GM23338 (cell line): ENCODE measurements around the gene RAB30. TPM values are rescaled to one million over a fixed set of nuclear protein-coding genes. Genes with fewer than 3 reads are reported as not detected.

Source experiments
- ATAC-seq: fragments of 200-7000 bp; cut with Tn5 transposase; 3 replicates; pipeline ENCODE4 v1.9.1; 2020
- DNase-seq: peaks from one replicate; pipeline ENCODE4 v3.0.0-alpha.2; 2015; ENCODE audit warnings: low spot score
- H2AFZ ChIP-seq: fragments of 200-600 bp; sonication (generic); 2 replicates; pipeline ENCODE4 v1.8.0; 2016; ENCODE audit warnings: antibody characterized with exemption, mild to moderate bottlenecking, moderate library complexity
- H3F3A ChIP-seq: fragments of 200-600 bp; sonication (generic); replicated peaks from 2 replicates; pipeline ENCODE4 v1.8.0; 2017; ENCODE audit warnings: antibody characterized with exemption, mixed run types, low read depth
- H3K27ac ChIP-seq: fragments of 200-600 bp; sonication (generic); 2 replicates; pipeline ENCODE4 v1.6.1; 2016; ENCODE audit warnings: low read depth
- H3K27me3 ChIP-seq: fragments of 200-600 bp; sonication (generic); 2 replicates; pipeline ENCODE4 v1.8.0; 2016; ENCODE audit warnings: mild to moderate bottlenecking, mixed run types, moderate library complexity; ENCODE audit not compliant: insufficient read depth
- H3K36me3 ChIP-seq: fragments of 200-600 bp; sonication (generic); 2 replicates; pipeline ENCODE4 v1.8.0; 2016; ENCODE audit warnings: mild to moderate bottlenecking; ENCODE audit not compliant: insufficient read depth
- H3K4me1 ChIP-seq: fragments of 200-600 bp; sonication (generic); 2 replicates; pipeline ENCODE4 v1.8.0; 2016; ENCODE audit warnings: mild to moderate bottlenecking, moderate library complexity; ENCODE audit not compliant: insufficient read depth
- H3K4me2 ChIP-seq: fragments of 200-600 bp; sonication (generic); 2 replicates; pipeline ENCODE4 v1.7.1; 2017; ENCODE audit warnings: mixed run types
- H3K4me3 ChIP-seq: fragments of 200-600 bp; sonication (generic); 2 replicates; pipeline ENCODE4 v1.6.1; 2016; ENCODE audit warnings: mixed run types
- H3K79me2 ChIP-seq: fragments of 200-600 bp; sonication (generic); replicated peaks from 2 replicates; pipeline ENCODE4 v1.8.0; 2017; ENCODE audit warnings: mild to moderate bottlenecking; ENCODE audit not compliant: insufficient read depth
- H3K9me2 ChIP-seq: fragments of 200-600 bp; sonication (generic); 2 replicates; pipeline ENCODE4 v1.8.0; 2017; ENCODE audit not compliant: insufficient read depth
- H4K20me1 ChIP-seq: fragments of 200-600 bp; sonication (generic); replicated peaks from 2 replicates; pipeline ENCODE4 v1.8.0; 2017; ENCODE audit warnings: mild to moderate bottlenecking; ENCODE audit not compliant: insufficient read depth
- H3K27ac Mint-ChIP-seq: 2 replicates; pipeline ENCODE4 v1.8.0; 2020; ENCODE audit warnings: inconsistent platforms, mild to moderate bottlenecking, moderate library complexity, mixed read lengths
- H3K27me3 Mint-ChIP-seq: 3 replicates; pipeline ENCODE4 v1.8.0; 2022; ENCODE audit warnings: low read depth, mild to moderate bottlenecking, moderate library complexity, mixed read lengths, inconsistent platforms; ENCODE audit not compliant: insufficient read depth, poor library complexity
- H3K36me3 Mint-ChIP-seq: 3 replicates; pipeline ENCODE4 v1.8.0; 2021; ENCODE audit warnings: low read depth, mild to moderate bottlenecking, inconsistent platforms, moderate library complexity, mixed read lengths
- H3K4me1 Mint-ChIP-seq: 3 replicates; pipeline ENCODE4 v1.8.0; 2020; ENCODE audit warnings: mild to moderate bottlenecking, inconsistent platforms, mixed read lengths
- H3K4me3 Mint-ChIP-seq: 3 replicates; pipeline ENCODE4 v1.8.0; 2021; ENCODE audit warnings: moderate library complexity, mild to moderate bottlenecking, inconsistent platforms, mixed read lengths
- H3K9me3 Mint-ChIP-seq: 3 replicates; pipeline ENCODE4 v1.8.0; 2020; ENCODE audit warnings: moderate library complexity, mild to moderate bottlenecking, inconsistent platforms, mixed read lengths
- CREB1 ChIP-seq: fragments of 250-450 bp; sonication (Bioruptor Pico); IDR thresholded peaks from 2 replicates; pipeline ENCODE4 v1.5.0; 2020; ENCODE audit warnings: low read depth, mild to moderate bottlenecking, moderate library complexity
- EZH2 ChIP-seq: fragments of 200-600 bp; sonication (generic); IDR thresholded peaks from one replicate; pipeline ENCODE4 v1.8.0; 2017; ENCODE audit warnings: antibody characterized with exemption, mild to moderate bottlenecking, low read depth; ENCODE audit not compliant: unreplicated experiment
- EZH2phosphoT487 ChIP-seq: fragments of 200-600 bp; sonication (generic); IDR thresholded peaks from one replicate; pipeline ENCODE4 v1.8.1; 2018; ENCODE audit warnings: antibody characterized with exemption; ENCODE audit not compliant: unreplicated experiment
- NANOG ChIP-seq: IDR thresholded peaks from 2 replicates; pipeline ENCODE4 v1.6.1; 2016; ENCODE audit warnings: antibody characterized with exemption, borderline replicate concordance
- POLR2AphosphoS5 ChIP-seq: IDR thresholded peaks from 2 replicates; pipeline ENCODE4 v1.6.1; 2016; ENCODE audit warnings: antibody characterized with exemption, low read depth
- ZNF114 ChIP-seq: fragments of 250-450 bp; sonication (Bioruptor Pico); IDR thresholded peaks from 2 replicates; pipeline ENCODE4 v1.5.0; 2020; ENCODE audit warnings: mild to moderate bottlenecking, moderate library complexity
- ZNF331 ChIP-seq: fragments of 250-450 bp; sonication (Bioruptor Pico); IDR thresholded peaks from 2 replicates; pipeline ENCODE4 v1.5.0; 2020; ENCODE audit warnings: low read depth, mild to moderate bottlenecking, moderate library complexity
- polyA plus RNA-seq: library from polyadenylated mRNA; unstranded; fragments of >200 nt; fragmentation: Nextera tagmentation; extraction: Ambion mirVana; gene quantifications from 2 replicates; pipeline ENCODE4 v1.2.1, GENCODE V29; 2016
- total RNA-seq: library from RNA; depleted of rRNA; stranded (reverse); fragments of >200 nt; shearing (Covaris generic); gene quantifications from 2 replicates; pipeline ENCODE4 v1.2.3, GENCODE V29; 2014
- TF ChIP-seq, protein P1 (sequence below), 2 experiments: fragments of 200-600 bp in 1 of 2; sonication (generic) in 1 of 2; conservative IDR thresholded peaks; 2 replicates each; pipeline versions ENCODE4 v1.5.1 to v1.6.1; 2016 to 2017; ENCODE audit warnings: antibody characterized with exemption in 2 of 2, low read depth in 2 of 2, mild to moderate bottlenecking in 2 of 2, moderate library complexity in 1 of 2
- TF ChIP-seq, protein P2 (sequence below): fragments of 250-450 bp; sonication (Bioruptor Pico); IDR thresholded peaks from 2 replicates; pipeline ENCODE4 v1.5.0; 2020; ENCODE audit warnings: mild to moderate bottlenecking, moderate library complexity
- TF ChIP-seq, protein P3 (sequence below): IDR thresholded peaks from one replicate; pipeline ENCODE4 v1.6.1; 2018; ENCODE audit warnings: antibody characterized with exemption; ENCODE audit not compliant: unreplicated experiment
- TF ChIP-seq, protein P4 (sequence below): IDR thresholded peaks from 2 replicates; pipeline ENCODE4 v1.6.1; 2016; ENCODE audit warnings: antibody characterized with exemption

Gene RAB30
- total and polyA plus RNA-seq, 2 experiments from 2014 or later, result 3.3 to 6.6 TPM

DNA sequence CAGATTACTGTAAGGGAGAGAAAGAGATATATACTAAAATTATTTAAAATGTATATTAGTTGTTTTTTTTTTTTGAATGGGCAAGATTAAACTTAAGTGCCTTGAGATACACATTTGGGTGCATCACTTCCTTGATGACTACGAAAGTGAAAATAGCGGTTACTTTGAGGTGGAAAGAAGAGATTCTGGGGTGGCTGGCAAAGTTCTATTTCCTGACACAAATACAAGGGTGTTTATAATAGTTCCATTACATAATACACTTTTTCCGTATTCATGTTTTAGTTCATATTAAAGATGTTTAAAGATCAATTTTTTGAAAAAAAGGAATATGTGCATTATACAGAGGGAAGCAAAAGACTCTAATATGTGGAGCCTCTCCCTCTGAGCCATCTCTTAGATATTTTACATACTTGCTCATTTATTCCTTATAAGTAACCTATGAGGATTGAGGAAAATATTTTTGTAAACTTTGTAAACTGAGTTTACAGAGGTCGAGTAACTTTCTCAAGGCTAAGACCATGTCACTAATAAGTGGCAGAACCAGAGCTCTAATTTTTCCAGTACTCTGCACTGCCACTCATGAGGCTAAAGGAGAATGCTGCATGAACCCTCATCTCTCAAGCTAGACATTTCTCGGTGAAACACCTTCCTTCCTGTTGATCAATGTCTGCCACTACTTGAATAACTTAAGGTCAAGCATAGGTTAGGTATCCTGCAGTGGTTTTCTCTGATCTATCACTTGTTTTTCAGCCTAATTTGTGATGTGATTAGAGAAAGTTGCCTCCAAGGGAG is 111.5 kb downstream of the RAB30 start:
- H3K79me2 ChIP-seq, result no peaks in the 10 kb centered on the region
- Mint-ChIP-seq H3K27me3 (peaks cover 2% of the 10 kb centered on the region), H3K27ac (no peak overlapping the region), H3K4me3 (no peak overlapping the region), H3K4me1 (peaks cover 10% of the 10 kb centered on the region; the same call in 2 of the 3 replicates), H3K9me3 (peaks cover 13% of the 10 kb centered on the region; the same call in 2 of the 3 replicates), H3K36me3 (peaks cover 4% of the 10 kb centered on the region; the same call in 2 of the 3 replicates)
- no peaks in the 10 kb centered on the region for H3F3A ChIP-seq
- peaks cover 15% of the 10 kb centered on the region; the same call in 1 of the 2 replicates for H3K9me2 ChIP-seq
- TF ChIP-seq EZH2 (no peak), NANOG (no peak), EZH2phosphoT487 (no peak), CREB1 (no peak), ZNF331 (CRISPR knock-in tag) (no peak), ZNF114 (CRISPR knock-in tag) (no peak), POLR2AphosphoS5 (no peak)
- TF ChIP-seq, protein P1, sequence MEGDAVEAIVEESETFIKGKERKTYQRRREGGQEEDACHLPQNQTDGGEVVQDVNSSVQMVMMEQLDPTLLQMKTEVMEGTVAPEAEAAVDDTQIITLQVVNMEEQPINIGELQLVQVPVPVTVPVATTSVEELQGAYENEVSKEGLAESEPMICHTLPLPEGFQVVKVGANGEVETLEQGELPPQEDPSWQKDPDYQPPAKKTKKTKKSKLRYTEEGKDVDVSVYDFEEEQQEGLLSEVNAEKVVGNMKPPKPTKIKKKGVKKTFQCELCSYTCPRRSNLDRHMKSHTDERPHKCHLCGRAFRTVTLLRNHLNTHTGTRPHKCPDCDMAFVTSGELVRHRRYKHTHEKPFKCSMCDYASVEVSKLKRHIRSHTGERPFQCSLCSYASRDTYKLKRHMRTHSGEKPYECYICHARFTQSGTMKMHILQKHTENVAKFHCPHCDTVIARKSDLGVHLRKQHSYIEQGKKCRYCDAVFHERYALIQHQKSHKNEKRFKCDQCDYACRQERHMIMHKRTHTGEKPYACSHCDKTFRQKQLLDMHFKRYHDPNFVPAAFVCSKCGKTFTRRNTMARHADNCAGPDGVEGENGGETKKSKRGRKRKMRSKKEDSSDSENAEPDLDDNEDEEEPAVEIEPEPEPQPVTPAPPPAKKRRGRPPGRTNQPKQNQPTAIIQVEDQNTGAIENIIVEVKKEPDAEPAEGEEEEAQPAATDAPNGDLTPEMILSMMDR (conservative IDR thresholded peaks at IDR 0.05; ENCODE audit: low read depth in 2 of 2), result no peak
- TF ChIP-seq, protein P2, sequence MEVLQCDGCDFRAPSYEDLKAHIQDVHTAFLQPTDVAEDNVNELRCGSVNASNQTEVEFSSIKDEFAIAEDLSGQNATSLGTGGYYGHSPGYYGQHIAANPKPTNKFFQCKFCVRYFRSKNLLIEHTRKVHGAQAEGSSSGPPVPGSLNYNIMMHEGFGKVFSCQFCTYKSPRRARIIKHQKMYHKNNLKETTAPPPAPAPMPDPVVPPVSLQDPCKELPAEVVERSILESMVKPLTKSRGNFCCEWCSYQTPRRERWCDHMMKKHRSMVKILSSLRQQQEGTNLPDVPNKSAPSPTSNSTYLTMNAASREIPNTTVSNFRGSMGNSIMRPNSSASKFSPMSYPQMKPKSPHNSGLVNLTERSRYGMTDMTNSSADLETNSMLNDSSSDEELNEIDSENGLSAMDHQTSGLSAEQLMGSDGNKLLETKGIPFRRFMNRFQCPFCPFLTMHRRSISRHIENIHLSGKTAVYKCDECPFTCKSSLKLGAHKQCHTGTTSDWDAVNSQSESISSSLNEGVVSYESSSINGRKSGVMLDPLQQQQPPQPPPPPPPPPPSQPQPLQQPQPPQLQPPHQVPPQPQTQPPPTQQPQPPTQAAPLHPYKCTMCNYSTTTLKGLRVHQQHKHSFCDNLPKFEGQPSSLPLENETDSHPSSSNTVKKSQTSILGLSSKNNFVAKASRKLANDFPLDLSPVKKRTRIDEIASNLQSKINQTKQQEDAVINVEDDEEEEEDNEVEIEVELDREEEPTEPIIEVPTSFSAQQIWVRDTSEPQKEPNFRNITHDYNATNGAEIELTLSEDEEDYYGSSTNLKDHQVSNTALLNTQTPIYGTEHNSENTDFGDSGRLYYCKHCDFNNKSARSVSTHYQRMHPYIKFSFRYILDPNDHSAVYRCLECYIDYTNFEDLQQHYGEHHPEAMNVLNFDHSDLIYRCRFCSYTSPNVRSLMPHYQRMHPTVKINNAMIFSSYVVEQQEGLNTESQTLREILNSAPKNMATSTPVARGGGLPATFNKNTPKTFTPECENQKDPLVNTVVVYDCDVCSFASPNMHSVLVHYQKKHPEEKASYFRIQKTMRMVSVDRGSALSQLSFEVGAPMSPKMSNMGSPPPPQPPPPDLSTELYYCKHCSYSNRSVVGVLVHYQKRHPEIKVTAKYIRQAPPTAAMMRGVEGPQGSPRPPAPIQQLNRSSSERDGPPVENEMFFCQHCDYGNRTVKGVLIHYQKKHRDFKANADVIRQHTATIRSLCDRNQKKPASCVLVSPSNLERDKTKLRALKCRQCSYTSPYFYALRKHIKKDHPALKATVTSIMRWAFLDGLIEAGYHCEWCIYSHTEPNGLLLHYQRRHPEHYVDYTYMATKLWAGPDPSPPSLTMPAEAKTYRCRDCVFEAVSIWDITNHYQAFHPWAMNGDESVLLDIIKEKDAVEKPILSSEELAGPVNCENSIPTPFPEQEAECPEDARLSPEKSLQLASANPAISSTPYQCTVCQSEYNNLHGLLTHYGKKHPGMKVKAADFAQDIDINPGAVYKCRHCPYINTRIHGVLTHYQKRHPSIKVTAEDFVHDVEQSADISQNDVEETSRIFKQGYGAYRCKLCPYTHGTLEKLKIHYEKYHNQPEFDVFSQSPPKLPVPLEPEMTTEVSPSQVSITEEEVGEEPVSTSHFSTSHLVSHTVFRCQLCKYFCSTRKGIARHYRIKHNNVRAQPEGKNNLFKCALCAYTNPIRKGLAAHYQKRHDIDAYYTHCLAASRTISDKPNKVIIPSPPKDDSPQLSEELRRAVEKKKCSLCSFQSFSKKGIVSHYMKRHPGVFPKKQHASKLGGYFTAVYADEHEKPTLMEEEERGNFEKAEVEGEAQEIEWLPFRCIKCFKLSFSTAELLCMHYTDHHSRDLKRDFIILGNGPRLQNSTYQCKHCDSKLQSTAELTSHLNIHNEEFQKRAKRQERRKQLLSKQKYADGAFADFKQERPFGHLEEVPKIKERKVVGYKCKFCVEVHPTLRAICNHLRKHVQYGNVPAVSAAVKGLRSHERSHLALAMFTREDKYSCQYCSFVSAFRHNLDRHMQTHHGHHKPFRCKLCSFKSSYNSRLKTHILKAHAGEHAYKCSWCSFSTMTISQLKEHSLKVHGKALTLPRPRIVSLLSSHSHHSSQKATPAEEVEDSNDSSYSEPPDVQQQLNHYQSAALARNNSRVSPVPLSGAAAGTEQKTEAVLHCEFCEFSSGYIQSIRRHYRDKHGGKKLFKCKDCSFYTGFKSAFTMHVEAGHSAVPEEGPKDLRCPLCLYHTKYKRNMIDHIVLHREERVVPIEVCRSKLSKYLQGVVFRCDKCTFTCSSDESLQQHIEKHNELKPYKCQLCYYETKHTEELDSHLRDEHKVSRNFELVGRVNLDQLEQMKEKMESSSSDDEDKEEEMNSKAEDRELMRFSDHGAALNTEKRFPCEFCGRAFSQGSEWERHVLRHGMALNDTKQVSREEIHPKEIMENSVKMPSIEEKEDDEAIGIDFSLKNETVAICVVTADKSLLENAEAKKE (CRISPR knock-in tag), result no peak
- TF ChIP-seq, protein P3, sequence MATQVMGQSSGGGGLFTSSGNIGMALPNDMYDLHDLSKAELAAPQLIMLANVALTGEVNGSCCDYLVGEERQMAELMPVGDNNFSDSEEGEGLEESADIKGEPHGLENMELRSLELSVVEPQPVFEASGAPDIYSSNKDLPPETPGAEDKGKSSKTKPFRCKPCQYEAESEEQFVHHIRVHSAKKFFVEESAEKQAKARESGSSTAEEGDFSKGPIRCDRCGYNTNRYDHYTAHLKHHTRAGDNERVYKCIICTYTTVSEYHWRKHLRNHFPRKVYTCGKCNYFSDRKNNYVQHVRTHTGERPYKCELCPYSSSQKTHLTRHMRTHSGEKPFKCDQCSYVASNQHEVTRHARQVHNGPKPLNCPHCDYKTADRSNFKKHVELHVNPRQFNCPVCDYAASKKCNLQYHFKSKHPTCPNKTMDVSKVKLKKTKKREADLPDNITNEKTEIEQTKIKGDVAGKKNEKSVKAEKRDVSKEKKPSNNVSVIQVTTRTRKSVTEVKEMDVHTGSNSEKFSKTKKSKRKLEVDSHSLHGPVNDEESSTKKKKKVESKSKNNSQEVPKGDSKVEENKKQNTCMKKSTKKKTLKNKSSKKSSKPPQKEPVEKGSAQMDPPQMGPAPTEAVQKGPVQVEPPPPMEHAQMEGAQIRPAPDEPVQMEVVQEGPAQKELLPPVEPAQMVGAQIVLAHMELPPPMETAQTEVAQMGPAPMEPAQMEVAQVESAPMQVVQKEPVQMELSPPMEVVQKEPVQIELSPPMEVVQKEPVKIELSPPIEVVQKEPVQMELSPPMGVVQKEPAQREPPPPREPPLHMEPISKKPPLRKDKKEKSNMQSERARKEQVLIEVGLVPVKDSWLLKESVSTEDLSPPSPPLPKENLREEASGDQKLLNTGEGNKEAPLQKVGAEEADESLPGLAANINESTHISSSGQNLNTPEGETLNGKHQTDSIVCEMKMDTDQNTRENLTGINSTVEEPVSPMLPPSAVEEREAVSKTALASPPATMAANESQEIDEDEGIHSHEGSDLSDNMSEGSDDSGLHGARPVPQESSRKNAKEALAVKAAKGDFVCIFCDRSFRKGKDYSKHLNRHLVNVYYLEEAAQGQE, result no peak
- TF ChIP-seq, protein P4, sequence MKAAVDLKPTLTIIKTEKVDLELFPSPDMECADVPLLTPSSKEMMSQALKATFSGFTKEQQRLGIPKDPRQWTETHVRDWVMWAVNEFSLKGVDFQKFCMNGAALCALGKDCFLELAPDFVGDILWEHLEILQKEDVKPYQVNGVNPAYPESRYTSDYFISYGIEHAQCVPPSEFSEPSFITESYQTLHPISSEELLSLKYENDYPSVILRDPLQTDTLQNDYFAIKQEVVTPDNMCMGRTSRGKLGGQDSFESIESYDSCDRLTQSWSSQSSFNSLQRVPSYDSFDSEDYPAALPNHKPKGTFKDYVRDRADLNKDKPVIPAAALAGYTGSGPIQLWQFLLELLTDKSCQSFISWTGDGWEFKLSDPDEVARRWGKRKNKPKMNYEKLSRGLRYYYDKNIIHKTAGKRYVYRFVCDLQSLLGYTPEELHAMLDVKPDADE, result no peak
- ATAC-seq (no peak), DNase-seq (no peak)
- H3K4me2 ChIP-seq, result no peak overlapping the region
- no peaks in the 10 kb centered on the region for H3K36me3 ChIP-seq
- H2AFZ ChIP-seq, result no peak overlapping the region
- H3K27ac ChIP-seq, result no peak overlapping the region
- H3K4me3 ChIP-seq, result no peak overlapping the region
- no peaks in the 10 kb centered on the region for H3K27me3 ChIP-seq
- no peaks in the 10 kb centered on the region for H4K20me1 ChIP-seq
- H3K4me1 ChIP-seq, result peaks cover 7% of the 10 kb centered on the region; the same call in 1 of the 2 replicates
